ENCODE data around the gene MATN1. TPM values are rescaled to one million over a fixed set of nuclear protein-coding genes. Genes with fewer than 3 reads are reported as not detected.
A peak's percentile ranks its signal among the peaks of the same experiment; 100 is the strongest.

The MATN1 gene
- total RNA-seq, 8 experiments from 2014 or later: 0.22 to 2.9 (median 1.0) TPM

DNA sequence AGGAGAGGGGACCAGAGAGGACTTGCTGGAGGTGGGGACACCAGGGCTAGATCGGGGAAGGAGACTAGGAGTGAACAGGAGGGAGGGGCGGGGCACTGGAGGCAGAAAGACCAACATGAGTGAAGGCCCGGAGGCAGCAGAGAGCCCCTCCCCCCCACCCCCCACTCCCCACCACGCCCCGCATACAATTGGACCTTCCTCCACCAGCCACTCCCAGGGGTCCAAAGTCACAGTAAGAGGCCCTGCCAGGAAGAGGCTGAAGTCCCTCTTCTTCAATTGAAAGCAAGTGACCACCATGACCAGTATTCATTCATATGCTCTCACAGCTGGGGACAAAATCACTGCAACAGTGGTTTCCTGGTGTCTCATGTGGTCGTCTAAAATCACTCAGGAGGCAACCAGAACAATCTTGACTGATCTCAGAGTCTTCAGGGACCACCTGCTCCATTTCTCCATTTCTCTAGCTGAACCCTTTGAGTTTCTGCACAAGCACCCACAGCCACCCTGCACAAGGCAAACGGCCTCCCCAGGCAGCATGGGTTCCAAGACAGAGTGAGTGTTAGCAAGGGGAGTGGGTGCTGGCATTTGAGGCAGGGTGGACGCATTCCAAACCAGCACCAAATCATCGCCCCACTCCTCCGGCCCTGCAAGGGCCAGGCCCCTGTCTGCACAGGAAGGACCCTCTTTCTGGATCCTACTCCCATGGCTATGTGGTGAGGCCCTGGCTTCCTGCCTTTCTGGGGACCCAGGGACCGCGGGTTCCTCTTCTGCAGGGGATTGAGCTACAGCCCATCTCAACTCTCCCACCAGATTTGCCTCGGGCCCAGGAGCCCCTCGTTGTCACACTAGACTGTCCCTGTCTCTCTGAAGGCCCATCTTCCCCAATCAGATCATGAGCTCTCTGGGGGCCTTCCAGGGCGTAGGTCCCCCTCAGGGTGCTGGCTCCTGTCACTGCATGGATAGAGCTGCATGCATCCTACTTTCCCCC is 17.2 kb upstream of the MATN1 start:
- 50 to 100% (median 72%) methylated on average over 1 to 5 of the region's 15 CpGs; no CpG with 5 or more reads in 4 of the 10 experiments for WGBS, 10 experiments
- peak in 1 of 8 experiments; percentile 7 for ATAC-seq (replicated peaks in 6 of 8)
- no peak overlapping the region for H3K27ac ChIP-seq
- in situ Hi-C loops (cut with MboI; ENCODE audit: low pct_unique_long_range_greater_than_20kb in 2 of 9, low sequenced_read_pairs in 9 of 9, unreplicated experiment in 9 of 9): loop anchor here in 1 of 9 experiments (5.0 kb wide), 1 partner anchor 37 kb away; no protein-coding TSS in a partner anchor
- H3K4me3 ChIP-seq: no peak overlapping the region
- peaks cover 3 to 10% of the 10 kb centered on the region in 2 donors for H3K4me1 ChIP-seq (replicated peaks in 1 of 2)

DNA sequence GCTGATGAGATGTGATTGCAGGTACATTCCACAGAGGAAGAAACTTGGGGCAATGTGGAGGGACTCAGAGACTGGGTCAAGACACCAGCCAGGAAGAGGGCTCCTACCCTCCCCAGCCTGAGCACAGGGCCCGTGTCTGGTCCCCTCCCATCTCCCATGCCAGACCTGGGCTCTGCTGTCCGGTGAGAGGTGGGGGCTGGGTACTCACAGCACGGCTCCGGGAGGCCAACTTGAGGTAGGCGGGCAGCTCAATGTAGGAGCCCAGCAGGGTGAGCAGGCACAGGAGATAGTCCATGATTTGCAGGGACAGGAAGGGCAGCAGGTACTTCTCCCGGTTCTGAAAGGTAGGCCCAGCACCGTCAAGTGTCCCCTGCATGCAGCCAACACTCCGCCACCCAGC is 16.2 kb upstream of the MATN1 start:
- ATAC-seq (replicated peaks in 6 of 8): peak in 2 of 8 experiments; percentile 12 to 26
- no peak overlapping the region for H3K27ac ChIP-seq
- H3K4me1 ChIP-seq (replicated peaks in 1 of 2): peaks cover 5 to 15% of the 10 kb centered on the region in 2 donors
- in situ Hi-C loops (cut with MboI; ENCODE audit: low pct_unique_long_range_greater_than_20kb in 2 of 9, low sequenced_read_pairs in 9 of 9, unreplicated experiment in 9 of 9): no loop called here
- 33 to 97% (median 76%) methylated on average over 1 to 6 of the region's 8 CpGs; no CpG with 5 or more reads in 6 of the 10 experiments for WGBS, 10 experiments
- no peak overlapping the region for H3K4me3 ChIP-seq

DNA sequence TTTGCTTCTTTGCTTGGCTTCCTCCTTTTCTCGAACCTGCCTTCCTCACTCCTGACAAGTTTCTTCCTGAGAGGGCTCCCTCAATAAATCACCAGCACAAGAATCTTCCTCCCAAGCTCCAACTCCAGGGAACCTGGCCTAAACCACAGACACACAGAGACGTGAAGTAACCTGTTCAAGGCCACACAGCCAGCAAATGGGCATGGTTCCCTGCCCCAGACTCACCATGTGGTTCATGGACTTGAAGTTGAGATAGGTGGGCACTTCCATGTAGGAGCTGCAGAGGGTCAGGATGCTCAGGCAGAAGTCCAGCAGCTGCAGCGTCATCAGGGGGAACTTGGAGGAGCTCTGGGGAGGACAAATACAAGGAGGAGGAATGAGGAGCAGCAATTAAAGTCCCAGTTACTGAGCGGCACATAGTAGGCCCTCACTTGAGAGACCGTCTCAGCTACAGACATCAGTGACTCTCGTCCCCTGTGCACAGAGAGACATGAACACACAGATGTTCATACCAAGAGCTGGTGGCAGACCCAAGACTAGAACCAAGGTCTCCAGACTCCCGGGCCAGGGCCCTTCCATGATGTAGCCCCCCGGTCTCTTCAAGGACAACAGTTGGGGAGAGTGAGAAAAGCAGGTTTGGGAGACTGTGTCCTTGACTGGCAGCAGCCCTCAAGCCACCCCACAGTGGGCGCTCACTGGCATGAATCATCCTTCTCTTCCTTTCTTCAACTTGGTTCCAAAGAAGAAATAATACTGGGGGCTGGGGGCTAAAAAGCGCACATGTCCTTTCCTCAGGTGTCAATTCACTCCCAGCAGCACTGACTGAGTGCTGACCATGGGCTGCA is 15.6 kb upstream of the MATN1 start:
- Histone ChIP-seq H3K27ac (no peak overlapping the region), H3K4me3 (no peak overlapping the region), H3K4me1 (replicated peaks in 1 of 2) (peaks cover 5 to 15% of the 10 kb centered on the region in 2 donors)
- no peak for ATAC-seq (replicated peaks in 6 of 8)
- WGBS, 10 experiments: 20 to 100% (median 86%) methylated on average over 1 to 9 of the region's 10 CpGs
- in situ Hi-C loops (cut with MboI; ENCODE audit: low pct_unique_long_range_greater_than_20kb in 2 of 9, low sequenced_read_pairs in 9 of 9, unreplicated experiment in 9 of 9): no loop called here

DNA sequence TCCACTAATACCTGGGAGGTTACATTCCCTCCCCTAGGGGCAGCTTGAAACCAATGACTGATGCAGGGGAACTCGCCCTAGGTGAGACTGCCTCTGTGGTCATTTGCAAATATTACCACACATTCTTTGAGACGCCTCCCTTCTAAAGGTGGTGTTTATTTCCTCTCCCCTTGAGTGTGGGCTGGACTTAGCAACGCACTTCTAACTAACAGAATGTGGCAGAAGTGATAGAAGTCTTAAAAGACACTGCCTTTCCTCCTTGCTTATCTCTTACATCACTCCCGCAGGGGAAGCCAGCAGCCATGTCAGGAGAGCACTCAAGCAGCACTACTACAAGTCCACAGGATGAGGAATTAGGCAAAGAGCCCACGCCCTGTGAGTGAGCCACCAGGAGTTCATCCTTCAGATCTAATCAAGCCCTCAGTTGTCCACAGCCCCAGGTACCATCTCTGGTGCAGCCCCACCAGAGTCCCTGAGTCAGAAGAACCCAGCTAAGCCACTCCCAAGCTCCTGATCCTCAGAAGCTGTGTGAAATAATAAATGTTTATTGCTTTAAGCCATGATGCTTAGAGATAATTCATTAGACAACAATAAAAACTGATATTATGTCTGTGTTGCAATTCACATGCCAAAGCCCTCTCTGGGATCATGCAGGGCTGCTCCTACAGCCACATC is 14.8 kb upstream of the MATN1 start:
- H3K4me3 ChIP-seq: no peak overlapping the region
- ATAC-seq (replicated peaks in 6 of 8): no peak
- H3K4me1 ChIP-seq (replicated peaks in 1 of 2): peaks cover 12 to 21% of the 10 kb centered on the region in 2 donors
- WGBS, 10 experiments: 15 to 100% (median 76%) methylated on average over 1 to 5 of the region's 5 CpGs; no CpG with 5 or more reads in 1 of the 10 experiments
- in situ Hi-C loops (cut with MboI; ENCODE audit: low pct_unique_long_range_greater_than_20kb in 2 of 9, low sequenced_read_pairs in 9 of 9, unreplicated experiment in 9 of 9): no loop called here
- no peak overlapping the region for H3K27ac ChIP-seq

DNA sequence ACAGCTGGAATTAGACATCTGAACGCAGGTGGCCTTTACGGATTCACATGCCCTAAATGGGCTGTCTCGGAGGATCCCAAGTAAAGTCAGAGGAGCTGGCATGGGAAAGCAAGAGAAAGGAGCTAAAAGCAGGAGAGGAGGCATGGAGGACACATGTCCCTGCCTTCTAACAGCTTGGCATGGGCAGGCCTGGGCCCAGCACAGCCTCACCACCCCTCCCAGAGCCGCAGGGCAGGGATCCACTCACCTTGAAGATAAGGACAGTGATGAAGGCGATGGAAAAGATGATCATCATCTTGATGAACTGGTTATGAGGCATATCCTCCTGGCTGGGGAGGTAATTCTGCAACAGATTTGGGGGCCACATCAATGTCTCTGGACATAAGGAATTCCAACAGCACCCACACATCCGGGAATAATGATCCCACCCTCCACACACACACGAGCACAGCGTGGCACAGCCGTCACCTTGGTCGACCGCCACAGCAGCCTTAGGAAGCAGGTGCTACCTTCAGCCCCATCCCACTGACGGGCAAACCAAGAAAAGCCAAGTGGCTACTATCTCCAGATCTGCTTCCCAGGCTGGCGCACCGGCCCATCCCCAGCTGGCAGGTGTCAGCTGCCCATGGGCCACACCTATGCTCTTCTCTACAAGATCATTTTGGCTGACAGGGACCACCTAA is 14.1 kb upstream of the MATN1 start:
- ATAC-seq (replicated peaks in 6 of 8): no peak
- peaks cover 19 to 27% of the 10 kb centered on the region in 2 donors for H3K4me1 ChIP-seq (replicated peaks in 1 of 2)
- in situ Hi-C loops (cut with MboI; ENCODE audit: low pct_unique_long_range_greater_than_20kb in 2 of 9, low sequenced_read_pairs in 9 of 9, unreplicated experiment in 9 of 9): no loop called here
- WGBS, 10 experiments: 17 to 100% (median 93%) methylated on average over 1 to 11 of the region's 14 CpGs; no CpG with 5 or more reads in 3 of the 10 experiments
- H3K4me3 ChIP-seq: no peak overlapping the region
- no peak overlapping the region for H3K27ac ChIP-seq

DNA sequence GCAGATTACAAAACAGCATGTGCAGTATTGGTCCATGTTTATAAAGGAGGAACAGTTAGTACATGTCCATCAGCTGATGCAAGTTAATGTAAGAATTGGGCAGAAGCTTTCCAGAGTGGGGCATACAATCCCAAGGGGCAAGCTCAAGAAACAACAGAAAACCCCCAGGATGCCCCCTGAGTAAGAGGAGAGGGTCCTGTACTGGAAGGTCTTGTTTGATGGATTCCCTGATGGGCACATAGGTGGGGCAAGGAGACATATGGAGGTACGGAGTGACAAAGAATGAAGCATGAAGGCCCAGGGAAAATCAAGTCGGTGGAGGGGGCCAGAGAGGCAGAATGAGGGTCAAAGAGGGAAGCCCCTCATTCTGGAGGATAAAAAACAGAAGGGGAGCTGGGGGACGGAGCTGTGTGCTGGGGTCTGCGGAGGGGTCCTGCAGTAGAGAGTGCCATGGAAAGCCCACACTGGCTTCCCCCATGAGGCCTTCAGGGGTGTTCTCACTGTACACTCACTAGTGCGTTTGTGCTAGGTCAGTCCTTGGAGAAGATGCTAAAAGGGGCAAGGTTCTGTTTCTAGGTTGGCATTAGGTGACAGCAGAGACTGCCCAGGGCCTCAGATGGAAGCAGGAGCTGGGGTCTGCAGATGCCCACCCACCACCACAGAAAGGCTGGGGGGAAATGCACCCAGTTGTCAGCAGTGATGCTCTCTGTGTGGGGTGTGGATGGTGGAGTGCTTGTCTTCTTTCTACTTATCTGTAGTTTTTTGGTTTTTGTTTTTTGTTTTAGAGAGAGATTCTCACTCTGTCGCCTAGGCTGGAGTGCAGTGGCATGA is 12.5 kb upstream of the MATN1 start:
- peak in 4 of 8 experiments; percentile 10 to 59 (median 52) for ATAC-seq (replicated peaks in 6 of 8)
- Histone ChIP-seq H3K4me3 (no peak overlapping the region), H3K4me1 (replicated peaks in 1 of 2) (peaks cover 21 to 27% of the 10 kb centered on the region in 2 donors), H3K27ac (no peak overlapping the region)
- in situ Hi-C loops (cut with MboI; ENCODE audit: low pct_unique_long_range_greater_than_20kb in 2 of 9, low sequenced_read_pairs in 9 of 9, unreplicated experiment in 9 of 9): no loop called here
- WGBS, 10 experiments: 29 to 91% (median 75%) methylated on average over 1 to 4 of the region's 6 CpGs; no CpG with 5 or more reads in 3 of the 10 experiments

DNA sequence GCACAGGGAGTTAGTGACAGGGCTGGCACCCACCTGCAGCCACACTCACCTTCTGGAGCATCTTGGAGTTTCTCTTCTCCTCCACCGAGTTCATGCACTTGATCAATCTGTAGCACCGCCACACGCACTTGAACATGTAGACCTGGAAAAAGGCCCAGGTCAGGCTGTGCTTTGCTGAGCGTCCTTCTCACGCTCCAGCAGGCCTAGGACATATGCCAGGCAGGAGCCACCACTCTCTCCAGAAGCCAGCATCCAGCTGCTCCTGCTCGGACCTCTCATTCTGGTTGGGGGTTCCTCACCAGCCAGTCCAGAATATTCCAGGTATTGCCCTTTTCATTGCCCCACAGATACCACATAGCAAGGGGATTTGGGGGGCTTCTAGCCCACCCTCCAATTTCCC is 11.7 kb upstream of the MATN1 start:
- WGBS, 10 experiments: 40 to 100% (median 85%) methylated on average over 1 to 6 of the region's 6 CpGs; no CpG with 5 or more reads in 3 of the 10 experiments

DNA sequence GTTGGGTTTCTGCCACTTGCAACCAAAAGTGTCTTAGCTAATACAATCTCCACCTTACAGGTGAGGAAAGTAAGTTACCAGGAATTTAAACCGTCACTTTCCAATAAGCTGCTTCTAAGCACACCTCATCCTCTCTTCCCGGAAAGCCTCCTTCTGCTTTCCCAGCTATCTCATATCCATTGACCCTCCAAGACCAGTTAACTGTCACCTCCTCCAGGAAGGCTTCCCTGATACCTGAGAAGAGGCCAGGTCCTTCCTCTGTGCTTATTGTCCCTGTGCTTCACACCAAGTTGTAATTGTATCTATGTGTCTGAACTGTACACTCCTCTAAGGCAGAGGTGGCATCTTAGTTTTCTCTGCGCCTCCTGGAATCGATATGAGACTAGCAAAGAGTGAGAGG is 11.2 kb upstream of the MATN1 start:
- in situ Hi-C loops (cut with MboI; ENCODE audit: low pct_unique_long_range_greater_than_20kb in 2 of 9, low sequenced_read_pairs in 9 of 9, unreplicated experiment in 9 of 9): no loop called here
- 72 to 100% (median 90%) methylated on average over 1 to 4 of the region's 4 CpGs for WGBS, 10 experiments
- Histone ChIP-seq H3K27ac (no peak overlapping the region), H3K4me1 (replicated peaks in 1 of 2) (peaks cover 21 to 23% of the 10 kb centered on the region in 2 donors), H3K4me3 (no peak overlapping the region)
- no peak for ATAC-seq (replicated peaks in 6 of 8)

More for the DNA sequence above, 11.7 kb upstream of the MATN1 start:
- no peak overlapping the region for H3K27ac ChIP-seq
- peaks cover 21 to 27% of the 10 kb centered on the region in 2 donors for H3K4me1 ChIP-seq (replicated peaks in 1 of 2)
- in situ Hi-C loops (cut with MboI; ENCODE audit: low pct_unique_long_range_greater_than_20kb in 2 of 9, low sequenced_read_pairs in 9 of 9, unreplicated experiment in 9 of 9): no loop called here
- ATAC-seq (replicated peaks in 6 of 8): no peak
- H3K4me3 ChIP-seq: no peak overlapping the region

DNA sequence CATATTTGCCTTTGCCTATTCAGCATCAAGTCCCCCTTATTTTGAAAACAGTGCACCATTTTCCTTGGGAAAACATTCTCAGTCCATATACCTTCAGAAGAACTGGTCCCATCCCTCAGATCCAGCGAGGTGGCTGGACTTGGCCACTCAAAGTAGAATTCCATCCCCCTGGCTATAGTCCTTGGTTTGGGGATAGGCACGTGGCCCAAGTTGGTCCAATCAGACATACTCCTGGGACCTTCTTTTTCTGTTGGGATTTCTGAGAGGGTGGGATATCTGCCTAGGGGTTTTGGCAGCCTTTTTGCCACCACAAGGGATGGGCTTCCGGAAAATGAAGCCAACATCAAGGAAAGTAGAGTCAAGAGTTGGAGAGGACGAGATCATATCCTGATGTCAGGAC is 10.7 kb upstream of the MATN1 start:
- Histone ChIP-seq H3K4me3 (no peak overlapping the region), H3K27ac (no peak overlapping the region), H3K4me1 (replicated peaks in 1 of 2) (peaks cover 21 to 23% of the 10 kb centered on the region in 2 donors)
- in situ Hi-C loops (cut with MboI; ENCODE audit: low pct_unique_long_range_greater_than_20kb in 2 of 9, low sequenced_read_pairs in 9 of 9, unreplicated experiment in 9 of 9): no loop called here
- WGBS, 10 experiments: 17 to 100% (median 93%) methylated on average over 1 to 4 of the region's 4 CpGs; no CpG with 5 or more reads in 1 of the 10 experiments
- no peak for ATAC-seq (replicated peaks in 6 of 8)

DNA sequence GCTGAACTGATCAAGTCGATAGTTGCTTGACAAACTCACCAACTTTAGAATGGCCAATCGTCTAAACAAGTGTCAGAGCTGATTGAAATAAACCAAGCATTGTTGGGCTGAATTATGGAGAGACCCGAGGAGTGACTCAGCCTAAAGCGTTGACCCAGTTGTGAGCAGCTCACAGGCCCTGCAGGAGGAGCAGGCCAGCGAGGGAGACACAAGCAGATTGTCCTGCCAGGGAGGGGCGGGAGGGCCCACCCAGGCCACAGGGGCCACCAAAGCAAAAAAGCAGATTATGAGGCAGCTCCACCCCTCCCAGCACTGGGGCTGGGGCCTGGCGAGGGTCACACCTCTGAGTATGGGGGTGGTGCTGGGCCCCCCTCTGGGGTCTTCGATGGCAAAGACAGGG is 10.1 kb upstream of the MATN1 start:
- no peak overlapping the region for H3K27ac ChIP-seq
- WGBS, 10 experiments: 35 to 73% (median 41%) methylated on average over 1 to 5 of the region's 8 CpGs; no CpG with 5 or more reads in 3 of the 10 experiments
- peak in 7 of 8 experiments; percentile 54 to 79 (median 69) for ATAC-seq (replicated peaks in 6 of 8)
- H3K4me1 ChIP-seq (replicated peaks in 1 of 2): peaks cover 21 to 27% of the 10 kb centered on the region in 2 donors
- in situ Hi-C loops (cut with MboI; ENCODE audit: low pct_unique_long_range_greater_than_20kb in 2 of 9, low sequenced_read_pairs in 9 of 9, unreplicated experiment in 9 of 9): no loop called here
- H3K4me3 ChIP-seq: no peak overlapping the region

DNA sequence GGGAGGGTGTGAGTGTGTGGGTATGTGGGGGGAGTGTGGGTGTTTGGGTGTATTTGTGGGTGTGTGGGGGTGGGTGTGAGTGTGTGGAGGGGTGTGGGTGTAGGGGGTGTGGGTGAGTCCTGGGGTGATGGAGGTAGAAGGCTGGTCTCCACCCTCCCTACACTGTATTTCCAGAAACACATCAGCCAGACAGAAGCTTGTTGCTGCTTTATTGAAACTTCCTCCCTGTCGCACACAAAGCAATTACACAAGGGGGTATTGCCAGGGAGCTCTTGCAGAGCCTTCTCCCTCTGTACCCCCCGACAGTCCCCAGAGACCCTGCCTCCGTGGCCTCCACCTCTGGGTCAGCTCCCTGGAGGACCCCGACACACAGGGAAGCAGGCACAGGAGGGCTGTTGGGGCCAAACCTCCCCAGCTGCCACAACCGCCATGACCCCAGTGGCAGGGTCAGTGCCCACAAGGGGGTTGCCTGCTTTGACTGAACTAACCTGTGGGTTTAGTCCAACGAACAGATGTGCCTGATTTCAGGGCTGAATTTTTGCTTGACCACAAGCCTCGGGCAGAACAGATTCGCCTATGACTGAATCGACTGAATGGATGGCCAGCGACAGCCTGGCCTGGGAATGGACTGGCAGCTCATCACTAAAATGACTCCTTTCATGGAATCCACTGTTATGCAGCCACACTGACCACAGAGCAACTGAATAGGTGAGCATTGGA is 9.1 kb upstream of the MATN1 start:
- 44 to 80% (median 63%) methylated on average over 1 to 7 of the region's 10 CpGs; no CpG with 5 or more reads in 4 of the 10 experiments for WGBS, 10 experiments
- H3K27ac ChIP-seq: peak overlapping the region in 1 of 2 donors; percentile 8
- no peak overlapping the region for H3K4me3 ChIP-seq
- in situ Hi-C loops (cut with MboI; ENCODE audit: low pct_unique_long_range_greater_than_20kb in 2 of 9, low sequenced_read_pairs in 9 of 9, unreplicated experiment in 9 of 9): no loop called here
- peak in 5 of 8 experiments; percentile 10 to 40 (median 21) for ATAC-seq (replicated peaks in 6 of 8)
- H3K4me1 ChIP-seq (replicated peaks in 1 of 2): peaks cover 26 to 35% of the 10 kb centered on the region in 2 donors
